ENCODE results near the gene KIF26B.
A peak's percentile ranks its signal among the peaks of the same experiment; 100 is the strongest.

Gene KIF26B

GRCh38 chr1:245153552-245154428 is 995 bp upstream of the KIF26B start:
- Histone ChIP-seq H3K9ac (ENCODE audit: low read length) (no peak overlapping the region), H3K4me2 (ENCODE audit: low read depth, low read length, poor library complexity, severe bottlenecking) (no peak overlapping the region), H2AFZ (ENCODE audit: low read depth, low read length, severe bottlenecking) (no peak overlapping the region), H3K9me3 (ENCODE audit: insufficient read depth, low read length) (no peaks in the 10 kb centered on the region), H4K20me1 (ENCODE audit: low read depth, low read length) (no peaks in the 10 kb centered on the region), H3K79me2 (ENCODE audit: insufficient read depth, low read length) (no peaks in the 10 kb centered on the region), H3K4me3 (ENCODE audit: insufficient read depth, low read length, poor library complexity, severe bottlenecking) (no peak overlapping the region), H3F3A (ENCODE audit: insufficient read depth) (no peaks in the 10 kb centered on the region), H3K27me3 (ENCODE audit: low read length) (no peaks in the 10 kb centered on the region), H3K36me3 (ENCODE audit: low read length) (no peaks in the 10 kb centered on the region), H3K9me2 (replicated peaks; ENCODE audit: insufficient read depth, low read length) (no peaks in the 10 kb centered on the region), H3K27ac (ENCODE audit: low read depth, low read length) (no peak overlapping the region)
- TF ChIP-seq EZH2phosphoT487 (conservative IDR thresholded peaks at IDR 0.05; ENCODE audit: low read length), result no peak
- TF ChIP-seq CTCF (IDR thresholded peaks at IDR 0.05; ENCODE audit: insufficient read depth, low read length, poor library complexity, severe bottlenecking), result no peak

- Histone ChIP-seq H3K9me2 (replicated peaks; ENCODE audit: insufficient read depth, low read length) (no peaks in the 10 kb centered on the region), H3K27ac (ENCODE audit: low read depth, low read length) (no peak overlapping the region), H3K9ac (ENCODE audit: low read length) (no peak overlapping the region), H3F3A (ENCODE audit: insufficient read depth) (no peaks in the 10 kb centered on the region), H3K9me3 (ENCODE audit: insufficient read depth, low read length) (no peaks in the 10 kb centered on the region), H3K4me3 (ENCODE audit: insufficient read depth, low read length, poor library complexity, severe bottlenecking) (no peak overlapping the region), H2AFZ (ENCODE audit: low read depth, low read length, severe bottlenecking) (no peak overlapping the region), H3K79me2 (ENCODE audit: insufficient read depth, low read length) (no peaks in the 10 kb centered on the region), H3K36me3 (ENCODE audit: low read length) (no peaks in the 10 kb centered on the region), H4K20me1 (ENCODE audit: low read depth, low read length) (no peaks in the 10 kb centered on the region), H3K27me3 (ENCODE audit: low read length) (no peaks in the 10 kb centered on the region), H3K4me2 (ENCODE audit: low read depth, low read length, poor library complexity, severe bottlenecking) (no peak overlapping the region)
- TF ChIP-seq CTCF (IDR thresholded peaks at IDR 0.05; ENCODE audit: insufficient read depth, low read length, poor library complexity, severe bottlenecking), result no peak
Observed at GRCh38 chr1:245155272-245156040, 671 bp downstream of the KIF26B start.

- Histone ChIP-seq H3K9ac (ENCODE audit: low read length) (no peak overlapping the region), H3F3A (ENCODE audit: insufficient read depth) (no peaks in the 10 kb centered on the region), H3K4me2 (ENCODE audit: low read depth, low read length, poor library complexity, severe bottlenecking) (peak overlapping the region; percentile 42), H2AFZ (ENCODE audit: low read depth, low read length, severe bottlenecking) (no peak overlapping the region), H3K27me3 (ENCODE audit: low read length) (no peaks in the 10 kb centered on the region), H3K79me2 (ENCODE audit: insufficient read depth, low read length) (no peaks in the 10 kb centered on the region), H3K36me3 (ENCODE audit: low read length) (no peaks in the 10 kb centered on the region), H4K20me1 (ENCODE audit: low read depth, low read length) (no peaks in the 10 kb centered on the region), H3K9me3 (ENCODE audit: insufficient read depth, low read length) (no peaks in the 10 kb centered on the region), H3K4me3 (ENCODE audit: insufficient read depth, low read length, poor library complexity, severe bottlenecking) (no peak overlapping the region), H3K27ac (ENCODE audit: low read depth, low read length) (no peak overlapping the region), H3K9me2 (replicated peaks; ENCODE audit: insufficient read depth, low read length) (no peaks in the 10 kb centered on the region)
- peak; percentile 30 for TF ChIP-seq CTCF (IDR thresholded peaks at IDR 0.05; ENCODE audit: insufficient read depth, low read length, poor library complexity, severe bottlenecking)
- TF ChIP-seq EZH2phosphoT487 (conservative IDR thresholded peaks at IDR 0.05; ENCODE audit: low read length), result no peak
Observed at GRCh38 chr1:245156041-245156735, 1.4 kb downstream of the KIF26B start.

Measured in SU-DHL-6 (cell line).